Right atrium auricular region (tissue), 2 donors: ENCODE results near the gene HS1BP3. TPM values are rescaled to one million over a fixed set of nuclear protein-coding genes. Genes with fewer than 3 reads are reported as not detected.
A peak's percentile ranks its signal among the peaks of the same experiment; 100 is the strongest.

ENCODE experiments used
- DNase-seq: peaks from one replicate; pipeline ENCODE4 v3.0.0-alpha.2; 2019; ENCODE audit warnings: low spot score
- H3K27ac ChIP-seq, 2 donors: fragments of 200-600 bp; sonication (generic); 1 replicate in 1 of 2; 2 replicates in 1 of 2; pipeline ENCODE4 v1.5.1; 2016 to 2019
- H3K27me3 ChIP-seq, 2 donors: fragments of 200-600 bp; sonication (generic); one replicate each; pipeline versions ENCODE4 v1.5.1 to v1.6.0; 2017 to 2019
- H3K36me3 ChIP-seq: fragments of 200-600 bp; sonication (generic); one replicate; pipeline ENCODE4 v1.5.1; 2016
- H3K4me1 ChIP-seq, 2 donors: fragments of 200-600 bp; sonication (generic); one replicate each; pipeline versions ENCODE4 v1.5.1 to v1.6.0; 2017 to 2019
- H3K4me3 ChIP-seq, 2 donors: fragments of 200-600 bp; sonication (generic); 1 replicate in 1 of 2; 2 replicates in 1 of 2; pipeline ENCODE4 v1.5.1; 2017 to 2019; ENCODE audit warnings: mild to moderate bottlenecking in 1 of 2, moderate library complexity in 1 of 2
- H3K9me3 ChIP-seq, 2 donors: fragments of 200-600 bp; sonication (generic); one replicate each; pipeline ENCODE4 v1.5.1; 2019
- total RNA-seq, 2 donors: library from RNA; depleted of rRNA; stranded (reverse); fragments of >200 nt; gene quantifications; one replicate each; pipeline ENCODE4 v1.1.0, GENCODE V29; 2016
- TF ChIP-seq, protein P1 (sequence below), 2 donors: fragments of 200-600 bp; sonication (generic); IDR thresholded peaks; one replicate each; pipeline ENCODE4 v1.5.1; 2019; ENCODE audit warnings: antibody characterized with exemption in 2 of 2

The HS1BP3 gene
- total RNA-seq, 2 donors from 2014 or later = 19.5 to 26.0 TPM

GRCh38 chr2:20638646-20639430 lies 12.1 kb downstream of the HS1BP3 start:
- Histone ChIP-seq H3K36me3 (peaks cover 44% of the 10 kb centered on the region), H3K4me3 (peak overlapping the region; percentile 32 to 41), H3K4me1 (peaks cover 0 to 77% of the 10 kb centered on the region in 2 donors), H3K9me3 (no peaks in the 10 kb centered on the region), H3K27ac (peak overlapping the region; percentile 87 to 91), H3K27me3 (no peaks in the 10 kb centered on the region)
- DNase-seq = no peak
- TF ChIP-seq, protein P1, sequence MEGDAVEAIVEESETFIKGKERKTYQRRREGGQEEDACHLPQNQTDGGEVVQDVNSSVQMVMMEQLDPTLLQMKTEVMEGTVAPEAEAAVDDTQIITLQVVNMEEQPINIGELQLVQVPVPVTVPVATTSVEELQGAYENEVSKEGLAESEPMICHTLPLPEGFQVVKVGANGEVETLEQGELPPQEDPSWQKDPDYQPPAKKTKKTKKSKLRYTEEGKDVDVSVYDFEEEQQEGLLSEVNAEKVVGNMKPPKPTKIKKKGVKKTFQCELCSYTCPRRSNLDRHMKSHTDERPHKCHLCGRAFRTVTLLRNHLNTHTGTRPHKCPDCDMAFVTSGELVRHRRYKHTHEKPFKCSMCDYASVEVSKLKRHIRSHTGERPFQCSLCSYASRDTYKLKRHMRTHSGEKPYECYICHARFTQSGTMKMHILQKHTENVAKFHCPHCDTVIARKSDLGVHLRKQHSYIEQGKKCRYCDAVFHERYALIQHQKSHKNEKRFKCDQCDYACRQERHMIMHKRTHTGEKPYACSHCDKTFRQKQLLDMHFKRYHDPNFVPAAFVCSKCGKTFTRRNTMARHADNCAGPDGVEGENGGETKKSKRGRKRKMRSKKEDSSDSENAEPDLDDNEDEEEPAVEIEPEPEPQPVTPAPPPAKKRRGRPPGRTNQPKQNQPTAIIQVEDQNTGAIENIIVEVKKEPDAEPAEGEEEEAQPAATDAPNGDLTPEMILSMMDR (IDR thresholded peaks at IDR 0.05) = no peak

GRCh38 chr2:20638014-20638413 lies 12.9 kb downstream of the HS1BP3 start:
- no peak for DNase-seq
- peaks cover 36% of the 10 kb centered on the region for H3K36me3 ChIP-seq
- peak overlapping the region; percentile 32 to 41 for H3K4me3 ChIP-seq
- H3K27ac ChIP-seq = peak overlapping the region; percentile 87 to 91
- H3K4me1 ChIP-seq = peaks cover 0 to 79% of the 10 kb centered on the region in 2 donors
- H3K9me3 ChIP-seq = no peaks in the 10 kb centered on the region
- TF ChIP-seq, protein P1 (IDR thresholded peaks at IDR 0.05) = no peak
- H3K27me3 ChIP-seq = no peaks in the 10 kb centered on the region

DNA sequence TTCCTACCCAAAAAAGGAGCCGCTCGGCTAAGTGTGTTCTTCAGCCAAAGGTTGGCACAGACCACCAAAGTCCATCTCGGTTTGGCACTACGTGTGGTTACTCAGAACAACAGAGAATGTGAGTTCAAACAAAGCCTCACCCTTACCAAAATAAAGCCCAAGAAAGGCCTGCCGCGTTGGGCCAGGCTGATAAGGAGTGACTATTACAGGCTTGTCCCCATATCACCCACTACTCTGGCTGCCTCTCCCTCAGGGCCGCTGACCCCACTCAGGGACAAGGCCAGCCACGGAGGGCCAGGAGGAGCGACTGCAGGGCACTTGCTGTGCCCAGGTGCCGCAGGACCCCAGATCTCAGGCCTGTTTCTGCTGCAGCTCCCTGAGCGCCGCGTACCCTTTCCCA lies 13.8 kb downstream of the HS1BP3 start:
- DNase-seq = no peak
- Histone ChIP-seq H3K4me3 (peak overlapping the region; percentile 32 to 41), H3K4me1 (peaks cover 0 to 71% of the 10 kb centered on the region in 2 donors), H3K9me3 (no peaks in the 10 kb centered on the region), H3K27ac (peak overlapping the region; percentile 87 to 91), H3K36me3 (peaks cover 30% of the 10 kb centered on the region), H3K27me3 (no peaks in the 10 kb centered on the region)
- TF ChIP-seq, protein P1 (IDR thresholded peaks at IDR 0.05) = no peak

- H3K4me3 ChIP-seq = no peak overlapping the region
- no peaks in the 10 kb centered on the region for H3K27me3 ChIP-seq
- H3K36me3 ChIP-seq = peaks cover 22% of the 10 kb centered on the region
- peak; percentile 89 for DNase-seq
- H3K4me1 ChIP-seq = peaks cover 0 to 59% of the 10 kb centered on the region in 2 donors
- no peaks in the 10 kb centered on the region for H3K9me3 ChIP-seq
- TF ChIP-seq, protein P1 (IDR thresholded peaks at IDR 0.05) = peak; percentile 93 to 96
- peak overlapping the region; percentile 87 to 91 for H3K27ac ChIP-seq
Observed at GRCh38 chr2:20635675-20636584, 15.0 kb downstream of the HS1BP3 start.

DNA sequence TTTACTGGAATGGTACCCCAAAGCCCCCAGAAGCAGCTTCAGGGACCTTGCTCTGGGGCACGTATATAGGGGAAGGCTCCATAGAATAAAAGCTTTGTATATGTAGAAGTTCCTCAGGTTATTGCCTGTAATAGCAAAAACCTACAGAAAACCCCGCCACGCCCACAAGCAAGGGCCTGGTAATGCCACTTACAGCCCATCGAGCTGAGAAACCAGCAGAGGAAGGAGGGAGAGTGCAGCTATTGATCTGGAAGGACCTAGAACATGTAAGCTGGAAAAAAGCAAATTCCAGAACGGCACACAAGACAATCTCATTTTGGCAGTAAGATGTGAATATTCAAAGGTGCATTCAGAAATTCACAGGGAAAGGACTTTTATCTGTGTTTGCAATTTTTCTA lies 15.8 kb downstream of the HS1BP3 start:
- no peaks in the 10 kb centered on the region for H3K27me3 ChIP-seq
- H3K9me3 ChIP-seq = no peaks in the 10 kb centered on the region
- H3K36me3 ChIP-seq = peaks cover 15% of the 10 kb centered on the region
- peaks cover 0 to 54% of the 10 kb centered on the region in 2 donors for H3K4me1 ChIP-seq
- DNase-seq = no peak
- peak overlapping the region; percentile 87 to 91 for H3K27ac ChIP-seq
- no peak overlapping the region for H3K4me3 ChIP-seq
- TF ChIP-seq, protein P1 (IDR thresholded peaks at IDR 0.05) = no peak
